Gastrocnemius medialis (tissue), 4 donors: Measurements from ENCODE around the gene THAP2.

Experiments used
- POLR2A ChIP-seq, 2 donors: fragments of 450-650 bp; IDR thresholded peaks; one replicate each; pipeline ENCODE4 v1.6.1; 2017; ENCODE audit warnings: antibody characterized with exemption in 2 of 2, mild to moderate bottlenecking in 2 of 2, moderate library complexity in 2 of 2
- TF ChIP-seq, protein P1 (sequence below), 5 experiments: fragments of 450-650 bp in 3 of 5; fragments of 200-600 bp in 2 of 5; sonication (generic) in 2 of 5; IDR thresholded peaks in 4 of 5; conservative IDR thresholded peaks in 1 of 5; 1 replicate in 4 of 5; 2 replicates in 1 of 5; pipeline ENCODE4 v1.5.1; 2016 to 2019; ENCODE audit warnings: antibody characterized with exemption in 5 of 5, mild to moderate bottlenecking in 3 of 5, moderate library complexity in 3 of 5

GRCh38 chr12:71664411-71665089, 449 bp downstream of the THAP2 start:
- TF ChIP-seq, protein P1, sequence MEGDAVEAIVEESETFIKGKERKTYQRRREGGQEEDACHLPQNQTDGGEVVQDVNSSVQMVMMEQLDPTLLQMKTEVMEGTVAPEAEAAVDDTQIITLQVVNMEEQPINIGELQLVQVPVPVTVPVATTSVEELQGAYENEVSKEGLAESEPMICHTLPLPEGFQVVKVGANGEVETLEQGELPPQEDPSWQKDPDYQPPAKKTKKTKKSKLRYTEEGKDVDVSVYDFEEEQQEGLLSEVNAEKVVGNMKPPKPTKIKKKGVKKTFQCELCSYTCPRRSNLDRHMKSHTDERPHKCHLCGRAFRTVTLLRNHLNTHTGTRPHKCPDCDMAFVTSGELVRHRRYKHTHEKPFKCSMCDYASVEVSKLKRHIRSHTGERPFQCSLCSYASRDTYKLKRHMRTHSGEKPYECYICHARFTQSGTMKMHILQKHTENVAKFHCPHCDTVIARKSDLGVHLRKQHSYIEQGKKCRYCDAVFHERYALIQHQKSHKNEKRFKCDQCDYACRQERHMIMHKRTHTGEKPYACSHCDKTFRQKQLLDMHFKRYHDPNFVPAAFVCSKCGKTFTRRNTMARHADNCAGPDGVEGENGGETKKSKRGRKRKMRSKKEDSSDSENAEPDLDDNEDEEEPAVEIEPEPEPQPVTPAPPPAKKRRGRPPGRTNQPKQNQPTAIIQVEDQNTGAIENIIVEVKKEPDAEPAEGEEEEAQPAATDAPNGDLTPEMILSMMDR (IDR thresholded peaks at IDR 0.05 in 4 of 5, conservative IDR thresholded peaks at IDR 0.05 in 1 of 5), result no peak
- no peak for TF ChIP-seq POLR2A (IDR thresholded peaks at IDR 0.05)
